Measurements from ENCODE around the gene HNRNPAB. TPM values are rescaled to one million over a fixed set of nuclear protein-coding genes. Genes with fewer than 3 reads are reported as not detected.

The HNRNPAB gene
- total RNA-seq, 2 experiments from 2014 or later: 313 to 316 TPM

GRCh38 chr5:178241231-178241663, 36.9 kb downstream of the HNRNPAB start:
- Mint-ChIP-seq H3K4me3 (no peak overlapping the region), H3K27me3 (no peaks in the 10 kb centered on the region), H3K27ac (peak overlapping the region; percentile 51), H3K4me1 (ENCODE audit: low read depth) (peaks cover 35% of the 10 kb centered on the region), H3K36me3 (no peaks in the 10 kb centered on the region), H3K9me3 (no peaks in the 10 kb centered on the region)
- POLR2A ChIA-PET: no interaction called here
- no peak for DNase-seq
- CTCF ChIA-PET: interaction anchor here (0.6 kb wide), 1 partner anchor 294 kb away, joined by 3 read pairs; no protein-coding TSS in a partner anchor
- intact Hi-C loops (cut with micrococcal nuclease): no loop called here

GRCh38 chr5:178241688-178242231, 37.4 kb downstream of the HNRNPAB start:
- peaks cover 35% of the 10 kb centered on the region for H3K4me1 Mint-ChIP-seq (ENCODE audit: low read depth)
- CTCF ChIA-PET: interaction anchor here (0.6 kb wide), 1 partner anchor 294 kb away, joined by 3 read pairs; no protein-coding TSS in a partner anchor
- no peak overlapping the region for H3K27ac Mint-ChIP-seq
- intact Hi-C loops (cut with micrococcal nuclease): no loop called here
- no peak overlapping the region for H3K4me3 Mint-ChIP-seq
- no peak for DNase-seq
- POLR2A ChIA-PET: no interaction called here
- H3K36me3 Mint-ChIP-seq: no peaks in the 10 kb centered on the region
- H3K27me3 Mint-ChIP-seq: no peaks in the 10 kb centered on the region
- no peaks in the 10 kb centered on the region for H3K9me3 Mint-ChIP-seq

GRCh38 chr5:178242416-178242815, 38.1 kb downstream of the HNRNPAB start:
- DNase-seq: no peak
- Mint-ChIP-seq H3K4me1 (ENCODE audit: low read depth) (peaks cover 33% of the 10 kb centered on the region), H3K9me3 (no peaks in the 10 kb centered on the region), H3K27me3 (no peaks in the 10 kb centered on the region), H3K4me3 (no peak overlapping the region), H3K27ac (no peak overlapping the region), H3K36me3 (no peaks in the 10 kb centered on the region)
- POLR2A ChIA-PET: no interaction called here
- intact Hi-C loops (cut with micrococcal nuclease): no loop called here
- CTCF ChIA-PET: no interaction called here

- H3K27ac Mint-ChIP-seq: no peak overlapping the region
- ChIA-PET CTCF (interaction anchor here (1.0 to 1.3 kb wide), 2 partner anchors 10 to 36 kb away, joined by 3 to 4 read pairs; no protein-coding TSS in a partner anchor), POLR2A (no interaction called here)
- no peak for DNase-seq
- H3K4me1 Mint-ChIP-seq (ENCODE audit: low read depth): peaks cover 19% of the 10 kb centered on the region
- intact Hi-C loops (cut with micrococcal nuclease): no loop called here
- H3K27me3 Mint-ChIP-seq: no peaks in the 10 kb centered on the region
- H3K4me3 Mint-ChIP-seq: no peak overlapping the region
- no peaks in the 10 kb centered on the region for H3K9me3 Mint-ChIP-seq
- no peaks in the 10 kb centered on the region for H3K36me3 Mint-ChIP-seq
Measured at GRCh38 chr5:178244576-178244975, 40.2 kb downstream of the HNRNPAB start.

GRCh38 chr5:178245389-178245788, 41.1 kb downstream of the HNRNPAB start:
- Mint-ChIP-seq H3K27me3 (no peaks in the 10 kb centered on the region), H3K9me3 (no peaks in the 10 kb centered on the region), H3K4me3 (no peak overlapping the region), H3K27ac (no peak overlapping the region), H3K36me3 (no peaks in the 10 kb centered on the region), H3K4me1 (ENCODE audit: low read depth) (peaks cover 16% of the 10 kb centered on the region)
- no peak for DNase-seq
- intact Hi-C loops (cut with micrococcal nuclease): no loop called here
- ChIA-PET POLR2A (no interaction called here), CTCF (no interaction called here)

GRCh38 chr5:178246624-178247279, 42.4 kb downstream of the HNRNPAB start:
- Mint-ChIP-seq H3K4me3 (no peak overlapping the region), H3K27ac (no peak overlapping the region)
- CTCF ChIA-PET: interaction anchor here (0.6 kb wide), 1 partner anchor 1133 kb away, joined by 3 read pairs; no protein-coding TSS in a partner anchor

GRCh38 chr5:178247481-178248456, 43.4 kb downstream of the HNRNPAB start:
- Mint-ChIP-seq H3K27ac (no peak overlapping the region), H3K4me3 (no peak overlapping the region), H3K4me1 (ENCODE audit: low read depth) (peaks cover 9% of the 10 kb centered on the region), H3K9me3 (no peaks in the 10 kb centered on the region), H3K27me3 (no peaks in the 10 kb centered on the region), H3K36me3 (no peaks in the 10 kb centered on the region)
- ChIA-PET POLR2A (no interaction called here), CTCF (no interaction called here)
- intact Hi-C loops (cut with micrococcal nuclease): no loop called here
- DNase-seq: no peak

More at GRCh38 chr5:178246624-178247279, 42.4 kb downstream of the HNRNPAB start:
- intact Hi-C loops (cut with micrococcal nuclease): no loop called here
- no peak for DNase-seq
- Mint-ChIP-seq H3K9me3 (no peaks in the 10 kb centered on the region), H3K4me1 (ENCODE audit: low read depth) (peaks cover 9% of the 10 kb centered on the region), H3K36me3 (no peaks in the 10 kb centered on the region), H3K27me3 (no peaks in the 10 kb centered on the region)
- POLR2A ChIA-PET: interaction anchor here (1.0 kb wide), 1 partner anchor 43 kb away, joined by 3 read pairs; the partner anchor contains the start of gene HNRNPAB

- H3K27me3 Mint-ChIP-seq: no peaks in the 10 kb centered on the region
- H3K9me3 Mint-ChIP-seq: no peaks in the 10 kb centered on the region
- DNase-seq: no peak
- H3K4me3 Mint-ChIP-seq: no peak overlapping the region
- CTCF ChIA-PET: interaction anchor here (1.2 to 1.8 kb wide), 2 partner anchors 35 to 213 kb away, joined by 4 read pairs; no protein-coding TSS in a partner anchor
- POLR2A ChIA-PET: no interaction called here
- intact Hi-C loops (cut with micrococcal nuclease): no loop called here
- peaks cover 9% of the 10 kb centered on the region for H3K4me1 Mint-ChIP-seq (ENCODE audit: low read depth)
- no peaks in the 10 kb centered on the region for H3K36me3 Mint-ChIP-seq
- H3K27ac Mint-ChIP-seq: no peak overlapping the region
Measured at GRCh38 chr5:178248750-178249149, 44.4 kb downstream of the HNRNPAB start.

GRCh38 chr5:178249191-178249989, 45.1 kb downstream of the HNRNPAB start:
- Mint-ChIP-seq H3K4me1 (ENCODE audit: low read depth) (peaks cover 9% of the 10 kb centered on the region), H3K4me3 (no peak overlapping the region), H3K9me3 (no peaks in the 10 kb centered on the region), H3K27ac (peak overlapping the region; percentile 40), H3K36me3 (no peaks in the 10 kb centered on the region), H3K27me3 (no peaks in the 10 kb centered on the region)
- ChIA-PET POLR2A (no interaction called here), CTCF (interaction anchor here (1.2 to 1.8 kb wide), 3 partner anchors 14 to 212 kb away, joined by 4 to 5 read pairs (median 4); no protein-coding TSS in a partner anchor)
- intact Hi-C loops (cut with micrococcal nuclease): no loop called here
- peak; percentile 42 for DNase-seq

- Mint-ChIP-seq H3K27me3 (no peaks in the 10 kb centered on the region), H3K4me3 (no peak overlapping the region), H3K27ac (no peak overlapping the region), H3K4me1 (ENCODE audit: low read depth) (peaks cover 9% of the 10 kb centered on the region), H3K36me3 (no peaks in the 10 kb centered on the region), H3K9me3 (no peaks in the 10 kb centered on the region)
- POLR2A ChIA-PET: no interaction called here
- DNase-seq: no peak
- CTCF ChIA-PET: interaction anchor here (1.6 to 1.8 kb wide), 2 partner anchors 15 to 211 kb away, joined by 4 to 5 read pairs; no protein-coding TSS in a partner anchor
- intact Hi-C loops (cut with micrococcal nuclease): no loop called here
Measured at GRCh38 chr5:178250263-178250662, 45.9 kb downstream of the HNRNPAB start.

- intact Hi-C loops (cut with micrococcal nuclease): no loop called here
- Mint-ChIP-seq H3K36me3 (no peaks in the 10 kb centered on the region), H3K27me3 (no peaks in the 10 kb centered on the region), H3K27ac (no peak overlapping the region), H3K9me3 (no peaks in the 10 kb centered on the region), H3K4me3 (no peak overlapping the region), H3K4me1 (ENCODE audit: low read depth) (peaks cover 9% of the 10 kb centered on the region)
- POLR2A ChIA-PET: no interaction called here
- no peak for DNase-seq
- CTCF ChIA-PET: interaction anchor here (0.9 to 1.6 kb wide), 2 partner anchors 17 to 32 kb away, joined by 5 to 6 read pairs; no protein-coding TSS in a partner anchor
Measured at GRCh38 chr5:178252258-178252657, 47.9 kb downstream of the HNRNPAB start.

Data from activated CD4-positive, alpha-beta memory T cell treated with anti-CD3 and anti-CD28 coated beads for 36 hours (primary cell).